Body of pancreas (tissue), 4 donors: ENCODE measurements around the gene THADA. TPM values are rescaled to one million over a fixed set of nuclear protein-coding genes. Genes with fewer than 3 reads are reported as not detected.
"Not testable (repeated sequence)": the region's sequence is repeated elsewhere in the genome, so short reads cannot be mapped to it uniquely, and the experiment has no call there.

ENCODE experiments used
- ATAC-seq: fragments of 150-250 bp; one replicate; pipeline ENCODE4 v1.9.1; 2016
- DNase-seq, 4 donors: peaks; one replicate each; pipeline ENCODE4 v3.0.0-alpha.2; 2019
- H3K27ac ChIP-seq, 4 donors: fragments of 200-600 bp; sonication (generic); 1 replicate in 3 of 4; 2 replicates in 1 of 4; pipeline versions ENCODE4 v1.5.1 to v1.6.1; 2016 to 2019; ENCODE audit warnings: mild to moderate bottlenecking in 1 of 4, mixed read lengths in 1 of 4, moderate library complexity in 1 of 4
- H3K27me3 ChIP-seq, 2 donors: fragments of 200-600 bp; sonication (generic); one replicate each; pipeline ENCODE4 v1.6.0; 2016; ENCODE audit warnings: mild to moderate bottlenecking in 1 of 2
- H3K36me3 ChIP-seq, 2 donors: fragments of 200-600 bp; sonication (generic); replicated peaks in 1 of 2; 2 replicates each; pipeline ENCODE4 v1.5.1; 2016; ENCODE audit warnings: low read depth in 2 of 2; ENCODE audit not compliant: insufficient read depth in 1 of 2
- H3K4me1 ChIP-seq: fragments of 200-600 bp; sonication (generic); one replicate; pipeline ENCODE4 v1.6.0; 2016
- H3K4me3 ChIP-seq, 2 donors: fragments of 200-600 bp; sonication (generic); 1 replicate in 1 of 2; 2 replicates in 1 of 2; pipeline ENCODE4 v1.5.1; 2016 to 2019
- H3K9me3 ChIP-seq, 3 donors: fragments of 200-600 bp; sonication (generic); 1 replicate in 2 of 3; 2 replicates in 1 of 3; pipeline ENCODE4 v1.5.1; 2016
- POLR2A ChIP-seq, 3 donors: fragments of 450-650 bp; IDR thresholded peaks; one replicate each; pipeline ENCODE4 v1.6.1; 2016; ENCODE audit warnings: antibody characterized with exemption in 3 of 3, mild to moderate bottlenecking in 2 of 3
- WGBS, 2 donors: methylation state at CpG; one replicate each; pipeline ENCODE4 v1.1.5; 2017; 5-methylcytosine and 5-hydroxymethylcytosine counted together
- intact Hi-C: fragments of 100-400 bp; cut with DNase I; formaldehyde crosslinking; loops from one replicate; pipeline ENCODE4 v1.15.1; 2023
- total RNA-seq, 2 donors: library from RNA; depleted of rRNA; stranded (reverse); fragments of >200 nt; gene quantifications; one replicate each; pipeline ENCODE4 v1.1.0, GENCODE V29; 2016
- TF ChIP-seq, protein P1 (sequence below), 7 experiments: fragments of 450-650 bp in 4 of 7; fragments of 200-600 bp in 3 of 7; sonication (generic) in 3 of 7; IDR thresholded peaks; one replicate each; pipeline ENCODE4 v1.5.1; 2016 to 2019; ENCODE audit warnings: antibody characterized with exemption in 7 of 7

THADA gene
- total RNA-seq, 2 donors from 2014 or later, result 27.5 to 41.9 TPM

- WGBS, 2 donors, result 9 to 19% methylated on average over 4 of the region's 4 CpGs
- intact Hi-C loops, result no loop called here
These were observed 402.2 kb downstream of the THADA start for GRCh38 chr2:43193652-43194120.

DNA sequence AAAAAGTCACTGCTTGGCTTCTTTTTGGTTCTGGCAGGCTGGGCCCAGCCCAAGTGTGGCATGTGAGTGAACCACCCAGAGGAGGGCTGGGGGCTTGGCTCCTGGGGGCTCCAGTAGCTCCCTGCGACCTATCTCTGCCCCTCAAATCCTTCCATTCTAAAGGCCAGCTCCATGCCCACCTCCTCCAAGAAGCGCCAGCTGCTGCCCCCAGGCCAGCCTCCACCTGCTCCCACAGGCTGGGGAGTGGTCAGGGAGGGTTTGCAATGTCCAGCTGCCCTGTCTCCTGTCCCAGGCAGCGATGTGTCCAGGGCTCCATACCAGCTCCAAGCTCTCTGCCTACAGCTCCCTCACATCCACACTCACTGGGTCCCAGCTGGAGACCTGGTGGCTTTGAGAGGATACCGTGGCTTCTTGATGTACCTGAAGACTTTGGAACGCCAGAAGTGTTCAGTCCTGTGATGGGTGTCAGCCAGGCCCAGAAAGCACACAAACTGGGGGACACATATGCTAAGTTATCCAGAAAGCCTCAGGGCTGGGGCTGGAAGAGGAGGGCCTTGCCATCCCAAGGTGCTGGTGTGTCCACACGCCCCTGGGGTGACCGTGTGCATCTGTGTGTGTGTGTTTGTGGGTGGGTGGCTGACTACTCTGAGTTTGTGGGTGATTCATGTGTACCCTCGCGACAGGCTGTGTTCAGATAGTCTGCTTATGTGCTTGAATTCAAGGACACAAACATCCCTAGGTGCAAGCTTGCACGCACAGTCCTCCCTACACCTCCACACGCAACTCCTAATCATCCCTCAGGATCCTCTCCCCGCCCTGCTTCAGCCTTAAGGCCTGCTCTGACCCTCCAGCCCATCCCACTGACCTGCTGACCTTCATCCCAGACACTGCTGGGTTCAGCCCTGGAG, 402.8 kb downstream of the THADA start:
- no peak for TF ChIP-seq POLR2A (IDR thresholded peaks at IDR 0.05)
- TF ChIP-seq, protein P1, sequence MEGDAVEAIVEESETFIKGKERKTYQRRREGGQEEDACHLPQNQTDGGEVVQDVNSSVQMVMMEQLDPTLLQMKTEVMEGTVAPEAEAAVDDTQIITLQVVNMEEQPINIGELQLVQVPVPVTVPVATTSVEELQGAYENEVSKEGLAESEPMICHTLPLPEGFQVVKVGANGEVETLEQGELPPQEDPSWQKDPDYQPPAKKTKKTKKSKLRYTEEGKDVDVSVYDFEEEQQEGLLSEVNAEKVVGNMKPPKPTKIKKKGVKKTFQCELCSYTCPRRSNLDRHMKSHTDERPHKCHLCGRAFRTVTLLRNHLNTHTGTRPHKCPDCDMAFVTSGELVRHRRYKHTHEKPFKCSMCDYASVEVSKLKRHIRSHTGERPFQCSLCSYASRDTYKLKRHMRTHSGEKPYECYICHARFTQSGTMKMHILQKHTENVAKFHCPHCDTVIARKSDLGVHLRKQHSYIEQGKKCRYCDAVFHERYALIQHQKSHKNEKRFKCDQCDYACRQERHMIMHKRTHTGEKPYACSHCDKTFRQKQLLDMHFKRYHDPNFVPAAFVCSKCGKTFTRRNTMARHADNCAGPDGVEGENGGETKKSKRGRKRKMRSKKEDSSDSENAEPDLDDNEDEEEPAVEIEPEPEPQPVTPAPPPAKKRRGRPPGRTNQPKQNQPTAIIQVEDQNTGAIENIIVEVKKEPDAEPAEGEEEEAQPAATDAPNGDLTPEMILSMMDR (IDR thresholded peaks at IDR 0.05), result no peak
- no peak for ATAC-seq
- WGBS, 2 donors, result 61 to 80% methylated on average over 10 to 12 of the region's 12 CpGs
- Histone ChIP-seq H3K36me3 (no peaks in the 10 kb centered on the region), H3K4me1 (peaks cover 41% of the 10 kb centered on the region), H3K27me3 (no peaks in the 10 kb centered on the region), H3K4me3 (no peak overlapping the region), H3K27ac (peak overlapping the region; percentile 91 to 94 (median 94)), H3K9me3 (no peaks in the 10 kb centered on the region)
- intact Hi-C loops, result no loop called here
- DNase-seq, result no peak

More at GRCh38 chr2:43193652-43194120, 402.2 kb downstream of the THADA start:
- H3K36me3 ChIP-seq, result no peaks in the 10 kb centered on the region
- peaks cover 41% of the 10 kb centered on the region for H3K4me1 ChIP-seq
- DNase-seq (no peak), ATAC-seq (peak; percentile 37)
- H3K27me3 ChIP-seq, result no peaks in the 10 kb centered on the region
- H3K27ac ChIP-seq, result peak overlapping the region; percentile 91 to 94 (median 94)
- H3K4me3 ChIP-seq, result no peak overlapping the region
- no peak for TF ChIP-seq POLR2A (IDR thresholded peaks at IDR 0.05)
- TF ChIP-seq, protein P1 (IDR thresholded peaks at IDR 0.05), result no peak
- H3K9me3 ChIP-seq, result no peaks in the 10 kb centered on the region

GRCh38 chr2:43191947-43192516, 403.8 kb downstream of the THADA start:
- DNase-seq (no peak), ATAC-seq (no peak)
- H3K27ac ChIP-seq, result no peak overlapping the region
- H3K4me3 ChIP-seq, result no peak overlapping the region
- TF ChIP-seq, protein P1 (IDR thresholded peaks at IDR 0.05), result no peak
- no peak for TF ChIP-seq POLR2A (IDR thresholded peaks at IDR 0.05)
- no peaks in the 10 kb centered on the region for H3K9me3 ChIP-seq
- no peaks in the 10 kb centered on the region for H3K36me3 ChIP-seq
- H3K4me1 ChIP-seq, result peaks cover 41% of the 10 kb centered on the region
- intact Hi-C loops, result no loop called here
- 72% methylated on average over 3 of the region's 3 CpGs for WGBS, 2 donors
- H3K27me3 ChIP-seq, result no peaks in the 10 kb centered on the region

- no peak for ATAC-seq
- Histone ChIP-seq H3K27me3 (no peaks in the 10 kb centered on the region), H3K4me1 (peaks cover 38% of the 10 kb centered on the region), H3K4me3 (no peak overlapping the region), H3K27ac (no peak overlapping the region), H3K36me3 (no peaks in the 10 kb centered on the region), H3K9me3 (no peaks in the 10 kb centered on the region)
- intact Hi-C loops, result no loop called here
- TF ChIP-seq POLR2A (IDR thresholded peaks at IDR 0.05), result no peak
- TF ChIP-seq, protein P1 (IDR thresholded peaks at IDR 0.05), result no peak
- WGBS, 2 donors, result 85 to 92% methylated on average over 10 of the region's 10 CpGs
- DNase-seq, result no peak
These were observed 405.4 kb downstream of the THADA start for GRCh38 chr2:43190311-43191052.

GRCh38 chr2:43189861-43190260, 406.0 kb downstream of the THADA start:
- DNase-seq, H3K9me3 ChIP-seq, H3K27me3 ChIP-seq, H3K4me3 ChIP-seq, intact Hi-C loops, H3K36me3 ChIP-seq, H3K27ac ChIP-seq, ATAC-seq: not testable (repeated sequence)
- peaks cover 32% of the 10 kb centered on the region for H3K4me1 ChIP-seq
- WGBS, 2 donors, result 85 to 91% methylated on average over 7 of the region's 7 CpGs
